Gastroesophageal sphincter (tissue), 4 donors: ENCODE measurements around the gene LPAR5. TPM values are rescaled to one million over a fixed set of nuclear protein-coding genes. Genes with fewer than 3 reads are reported as not detected.
A peak's percentile ranks its signal among the peaks of the same experiment; 100 is the strongest.

Experiments used
- ATAC-seq: fragments of 150-250 bp; one replicate; pipeline ENCODE4 v1.9.1; 2016; ENCODE audit warnings: mild to moderate bottlenecking, moderate library complexity
- H3K27ac ChIP-seq, 4 donors: fragments of 200-600 bp; sonication (generic) in 3 of 4; 1 replicate in 3 of 4; 2 replicates in 1 of 4; pipeline ENCODE4 v1.5.1; 2016 to 2019
- H3K27me3 ChIP-seq: fragments of 200-600 bp; sonication (generic); one replicate; pipeline ENCODE4 v1.5.1; 2019
- H3K36me3 ChIP-seq, 2 donors: fragments of 200-600 bp; sonication (generic); one replicate each; pipeline ENCODE4 v1.5.1; 2019; ENCODE audit warnings: control low read depth in 1 of 2
- H3K4me1 ChIP-seq, 3 donors: fragments of 200-600 bp; sonication (generic); 1 replicate in 2 of 3; 2 replicates in 1 of 3; pipeline ENCODE4 v1.5.1; 2016 to 2019; ENCODE audit warnings: control low read depth in 2 of 3
- H3K4me3 ChIP-seq, 2 donors: fragments of 200-600 bp; sonication (generic); one replicate each; pipeline ENCODE4 v1.5.1; 2019; ENCODE audit warnings: mild to moderate bottlenecking in 1 of 2, moderate library complexity in 1 of 2
- H3K9me3 ChIP-seq, 3 donors: fragments of 200-600 bp; sonication (generic); one replicate each; pipeline ENCODE4 v1.5.1; 2017 to 2019; ENCODE audit warnings: control low read depth in 2 of 3
- EP300 ChIP-seq: sonication (generic); formaldehyde crosslinking; IDR thresholded peaks from one replicate; pipeline ENCODE4 v1.6.1; 2017; ENCODE audit warnings: antibody characterized with exemption, mild to moderate bottlenecking
- POLR2A ChIP-seq, 2 donors: fragments of 450-650 bp; IDR thresholded peaks; one replicate each; pipeline ENCODE4 v1.6.1; 2017; ENCODE audit warnings: antibody characterized with exemption in 2 of 2, mild to moderate bottlenecking in 2 of 2, moderate library complexity in 1 of 2
- POLR2AphosphoS5 ChIP-seq: sonication (generic); formaldehyde crosslinking; IDR thresholded peaks from one replicate; pipeline ENCODE4 v1.6.1; 2017; ENCODE audit warnings: antibody characterized with exemption
- WGBS, 2 donors: methylation state at CpG; one replicate each; pipeline ENCODE4 v1.1.5; 2018; ENCODE audit warnings: low coverage in 1 of 2; 5-methylcytosine and 5-hydroxymethylcytosine counted together
- total RNA-seq, 4 donors: library from RNA; depleted of rRNA; stranded (reverse); fragments of >200 nt; gene quantifications; one replicate each; pipeline ENCODE4 v1.1.0, GENCODE V29; 2016
- TF ChIP-seq, protein P1 (sequence below), 4 experiments: fragments of 200-600 bp in 2 of 4; fragments of 450-650 bp in 2 of 4; sonication (generic) in 1 of 4; IDR thresholded peaks; one replicate each; pipeline ENCODE4 v1.5.1; 2017 to 2019; ENCODE audit warnings: antibody characterized with exemption in 4 of 4, mild to moderate bottlenecking in 2 of 4, moderate library complexity in 2 of 4

LPAR5 gene
- total RNA-seq, 4 donors from 2014 or later: 0.47 to 2.0 (median 1.2) TPM

- no peak for ATAC-seq
- Histone ChIP-seq H3K9me3 (no peaks in the 10 kb centered on the region), H3K27me3 (peaks cover 12% of the 10 kb centered on the region), H3K36me3 (no peaks in the 10 kb centered on the region), H3K4me3 (no peak overlapping the region), H3K4me1 (no peaks in the 10 kb centered on the region), H3K27ac (no peak overlapping the region)
- WGBS, 2 donors: 76 to 82% methylated on average over 3 to 8 of the region's 8 CpGs
- TF ChIP-seq, protein P1, sequence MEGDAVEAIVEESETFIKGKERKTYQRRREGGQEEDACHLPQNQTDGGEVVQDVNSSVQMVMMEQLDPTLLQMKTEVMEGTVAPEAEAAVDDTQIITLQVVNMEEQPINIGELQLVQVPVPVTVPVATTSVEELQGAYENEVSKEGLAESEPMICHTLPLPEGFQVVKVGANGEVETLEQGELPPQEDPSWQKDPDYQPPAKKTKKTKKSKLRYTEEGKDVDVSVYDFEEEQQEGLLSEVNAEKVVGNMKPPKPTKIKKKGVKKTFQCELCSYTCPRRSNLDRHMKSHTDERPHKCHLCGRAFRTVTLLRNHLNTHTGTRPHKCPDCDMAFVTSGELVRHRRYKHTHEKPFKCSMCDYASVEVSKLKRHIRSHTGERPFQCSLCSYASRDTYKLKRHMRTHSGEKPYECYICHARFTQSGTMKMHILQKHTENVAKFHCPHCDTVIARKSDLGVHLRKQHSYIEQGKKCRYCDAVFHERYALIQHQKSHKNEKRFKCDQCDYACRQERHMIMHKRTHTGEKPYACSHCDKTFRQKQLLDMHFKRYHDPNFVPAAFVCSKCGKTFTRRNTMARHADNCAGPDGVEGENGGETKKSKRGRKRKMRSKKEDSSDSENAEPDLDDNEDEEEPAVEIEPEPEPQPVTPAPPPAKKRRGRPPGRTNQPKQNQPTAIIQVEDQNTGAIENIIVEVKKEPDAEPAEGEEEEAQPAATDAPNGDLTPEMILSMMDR (IDR thresholded peaks at IDR 0.05): no peak
- TF ChIP-seq POLR2A (IDR thresholded peaks at IDR 0.05) (no peak), POLR2AphosphoS5 (no peak), EP300 (no peak)
These were observed 9.0 kb downstream of the LPAR5 start for GRCh38 chr12:6626654-6627283.

- Histone ChIP-seq H3K27me3 (peaks cover 25% of the 10 kb centered on the region), H3K4me1 (peaks cover 0 to 9% (median 3%) of the 10 kb centered on the region in 3 donors), H3K27ac (no peak overlapping the region), H3K4me3 (peak overlapping the region in 1 of 2 donors; percentile 32), H3K36me3 (no peaks in the 10 kb centered on the region), H3K9me3 (no peaks in the 10 kb centered on the region)
- WGBS, 2 donors: 74 to 82% methylated on average over 12 to 20 of the region's 29 CpGs
- ATAC-seq: no peak
- TF ChIP-seq POLR2AphosphoS5: no peak
- TF ChIP-seq POLR2A (IDR thresholded peaks at IDR 0.05): no peak
- TF ChIP-seq, protein P1 (IDR thresholded peaks at IDR 0.05): no peak
- no peak for TF ChIP-seq EP300
These were observed 14.9 kb downstream of the LPAR5 start for GRCh38 chr12:6620885-6621274.

DNA sequence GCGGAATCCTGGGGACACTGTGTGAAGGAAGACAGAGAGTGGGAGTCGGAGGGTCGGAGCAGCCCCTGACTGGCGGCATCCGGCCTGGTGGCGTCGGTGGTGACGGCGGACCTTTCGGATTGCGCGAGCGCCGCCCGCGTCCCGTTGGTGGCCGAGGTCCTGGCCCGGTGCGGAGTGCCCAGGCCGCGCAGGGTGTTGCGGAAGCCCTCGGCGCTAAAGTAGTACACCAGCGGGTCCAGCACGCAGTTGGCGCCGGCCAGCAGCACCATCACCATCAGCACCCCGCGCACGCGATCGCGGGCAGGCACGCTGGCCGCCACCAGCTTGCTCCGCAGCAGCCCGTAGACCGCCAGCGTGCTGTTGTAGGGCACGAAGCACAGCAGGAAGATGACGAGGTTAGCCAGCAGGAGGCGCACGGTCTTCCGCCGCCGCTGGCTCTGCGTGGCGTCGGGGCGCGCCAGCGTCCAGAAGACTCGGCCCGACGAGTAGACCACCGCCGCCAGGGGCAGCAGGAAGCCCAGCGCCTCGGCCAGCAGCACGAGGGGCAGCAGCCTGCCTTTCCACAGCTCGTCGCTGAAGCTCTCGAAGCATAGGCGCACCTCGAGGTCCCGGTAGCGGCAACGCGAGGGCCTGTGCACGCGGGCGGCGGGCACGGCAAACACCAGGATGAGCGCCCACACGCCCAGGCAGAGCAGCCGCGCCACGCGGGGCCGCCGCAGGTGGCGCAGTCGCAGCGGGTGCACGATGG, 15.4 kb downstream of the LPAR5 start:
- H3K9me3 ChIP-seq: no peaks in the 10 kb centered on the region

DNA sequence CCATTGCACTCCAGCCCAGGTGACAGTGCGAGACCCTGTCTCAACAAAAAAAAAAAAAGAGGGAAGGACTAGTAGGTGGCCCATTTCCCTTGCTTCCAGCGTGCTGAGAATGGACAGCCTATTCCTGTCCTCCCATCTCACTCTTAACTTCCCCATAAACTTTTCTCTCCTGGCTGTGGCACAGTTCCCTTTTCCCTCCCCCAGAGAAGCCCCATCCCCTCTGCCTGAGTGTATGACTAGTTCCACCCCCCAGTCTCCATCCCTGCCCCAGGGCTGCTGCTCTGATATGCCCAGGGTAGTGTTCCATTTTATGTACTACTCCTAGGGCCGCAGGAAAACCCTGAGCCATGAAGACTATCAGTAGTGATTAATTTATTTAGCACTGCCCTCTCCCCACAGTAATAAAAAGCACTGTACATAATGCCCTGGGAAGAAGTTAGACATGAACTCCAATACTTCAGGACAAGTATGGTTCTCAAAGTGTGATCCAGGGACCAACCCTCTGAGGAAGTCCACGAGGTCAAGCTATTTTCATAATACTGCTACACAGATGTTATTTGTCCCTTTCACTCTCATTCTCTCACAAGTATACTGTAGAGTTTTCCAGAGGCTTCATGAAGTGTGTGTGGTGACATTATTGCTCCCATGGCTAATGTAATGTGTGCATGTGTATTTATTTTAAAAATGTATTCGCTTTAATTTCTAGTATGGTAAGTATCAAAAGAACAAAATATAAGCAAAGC, 17.1 kb downstream of the LPAR5 start:
- Histone ChIP-seq H3K4me1 (peaks cover 0 to 20% (median 8%) of the 10 kb centered on the region in 3 donors), H3K9me3 (no peaks in the 10 kb centered on the region), H3K4me3 (no peak overlapping the region), H3K27me3 (peaks cover 25% of the 10 kb centered on the region), H3K27ac (no peak overlapping the region), H3K36me3 (no peaks in the 10 kb centered on the region)
- ATAC-seq: no peak
- WGBS, 2 donors: 60 to 70% methylated on average over 4 to 5 of the region's 5 CpGs
- TF ChIP-seq POLR2A (IDR thresholded peaks at IDR 0.05): no peak
- TF ChIP-seq POLR2AphosphoS5: no peak
- no peak for TF ChIP-seq EP300
- TF ChIP-seq, protein P1 (IDR thresholded peaks at IDR 0.05): no peak

More for the DNA sequence above, 15.4 kb downstream of the LPAR5 start:
- H3K27ac ChIP-seq: no peak overlapping the region
- 44 to 70% methylated on average over 8 to 16 of the region's 88 CpGs for WGBS, 2 donors
- TF ChIP-seq, protein P1 (IDR thresholded peaks at IDR 0.05): peak in 3 of 4 experiments; percentile 38 to 71 (median 54)
- no peak for TF ChIP-seq POLR2AphosphoS5
- H3K4me3 ChIP-seq: peak overlapping the region in 1 of 2 donors; percentile 32
- ATAC-seq: peak; percentile 55
- H3K36me3 ChIP-seq: no peaks in the 10 kb centered on the region
- peaks cover 0 to 9% (median 3%) of the 10 kb centered on the region in 3 donors for H3K4me1 ChIP-seq
- H3K27me3 ChIP-seq: peaks cover 25% of the 10 kb centered on the region
